CD8-positive, alpha-beta memory T cell (primary cell): Measurements from ENCODE around the gene SLC4A11. TPM values are rescaled to one million over a fixed set of nuclear protein-coding genes. Genes with fewer than 3 reads are reported as not detected.

ENCODE experiments used
- CTCF ChIA-PET: fragments of 350-600 bp; sonication (Branson Sonifier 250); formaldehyde crosslinking; loops from one replicate; lab custom pipeline; 2021; ENCODE audit warnings: antibody characterized with exemption; lab: Charles Lee
- POLR2A ChIA-PET: fragments of 350-600 bp; sonication (Branson Sonifier 250); formaldehyde crosslinking; loops from one replicate; lab custom pipeline; 2021; ENCODE audit warnings: antibody characterized with exemption; lab: Charles Lee
- DNase-seq, 5 donors: peaks; one replicate each; pipeline versions ENCODE4 v3.0.0 to v3.0.0-alpha.2; 2020 to 2022; ENCODE audit warnings: mixed read lengths in 1 of 5
- H3K27ac ChIP-seq: one replicate; pipeline ENCODE4 v1.7.0; 2013; ENCODE audit warnings: low read depth, mild to moderate bottlenecking, low read length, moderate library complexity
- H3K27me3 ChIP-seq: 2 replicates; pipeline ENCODE4 v1.7.0; 2013; ENCODE audit warnings: low read length, mild to moderate bottlenecking; ENCODE audit not compliant: insufficient read depth, poor library complexity, severe bottlenecking
- H3K36me3 ChIP-seq: 2 replicates; pipeline ENCODE4 v1.7.0; 2013; ENCODE audit warnings: mild to moderate bottlenecking, low read length, moderate library complexity; ENCODE audit not compliant: insufficient read depth
- H3K4me1 ChIP-seq: 2 replicates; pipeline ENCODE4 v1.7.0; 2013; ENCODE audit warnings: mild to moderate bottlenecking, low read length, moderate library complexity; ENCODE audit not compliant: insufficient read depth
- H3K4me3 ChIP-seq: 2 replicates; pipeline ENCODE4 v1.7.0; 2013; ENCODE audit warnings: mild to moderate bottlenecking, low read length
- H3K9me3 ChIP-seq: 2 replicates; pipeline ENCODE4 v1.7.0; 2013; ENCODE audit warnings: mild to moderate bottlenecking, low read length
- H3K27ac Mint-ChIP-seq, 8 donors: one replicate each; pipeline ENCODE4 v1.8.0; 2020 to 2021; ENCODE audit warnings: mixed read lengths in 8 of 8, mild to moderate bottlenecking in 6 of 8, inconsistent platforms in 3 of 8, moderate library complexity in 3 of 8
- H3K27me3 Mint-ChIP-seq, 2 donors: one replicate each; pipeline ENCODE4 v1.8.0; 2020 to 2021; ENCODE audit warnings: mixed read lengths in 2 of 2, mild to moderate bottlenecking in 1 of 2, moderate library complexity in 1 of 2
- H3K36me3 Mint-ChIP-seq, 3 donors: one replicate each; pipeline ENCODE4 v1.8.0; 2020 to 2021; ENCODE audit warnings: mixed read lengths in 3 of 3, inconsistent platforms in 1 of 3, mild to moderate bottlenecking in 1 of 3
- H3K4me1 Mint-ChIP-seq, 3 donors: one replicate each; pipeline ENCODE4 v1.8.0; 2020 to 2021; ENCODE audit warnings: mixed read lengths in 3 of 3, inconsistent platforms in 1 of 3, mild to moderate bottlenecking in 1 of 3
- H3K4me3 Mint-ChIP-seq, 7 donors: one replicate each; pipeline ENCODE4 v1.8.0; 2020 to 2021; ENCODE audit warnings: mixed read lengths in 7 of 7, mild to moderate bottlenecking in 6 of 7, moderate library complexity in 4 of 7, inconsistent platforms in 2 of 7
- H3K9me3 Mint-ChIP-seq, 5 donors: one replicate each; pipeline ENCODE4 v1.8.0; 2020 to 2022; ENCODE audit warnings: mixed read lengths in 5 of 5, mild to moderate bottlenecking in 3 of 5, moderate library complexity in 2 of 5, inconsistent platforms in 1 of 5
- polyA plus RNA-seq: library from polyadenylated mRNA; unstranded; fragments of 300-500 nt; fragmentation: Illumina TruSeq; gene quantifications from one replicate; pipeline ENCODE4 v1.2.3, GENCODE V29; 2021
- total RNA-seq, 2 experiments: library from RNA; stranded (reverse); gene quantifications; one replicate each; pipeline ENCODE4 v1.2.3, GENCODE V29; 2021

The SLC4A11 gene
- total and polyA plus RNA-seq, 3 experiments from 2014 or later = 0.46 to 3.5 (median 3.1) TPM

DNA sequence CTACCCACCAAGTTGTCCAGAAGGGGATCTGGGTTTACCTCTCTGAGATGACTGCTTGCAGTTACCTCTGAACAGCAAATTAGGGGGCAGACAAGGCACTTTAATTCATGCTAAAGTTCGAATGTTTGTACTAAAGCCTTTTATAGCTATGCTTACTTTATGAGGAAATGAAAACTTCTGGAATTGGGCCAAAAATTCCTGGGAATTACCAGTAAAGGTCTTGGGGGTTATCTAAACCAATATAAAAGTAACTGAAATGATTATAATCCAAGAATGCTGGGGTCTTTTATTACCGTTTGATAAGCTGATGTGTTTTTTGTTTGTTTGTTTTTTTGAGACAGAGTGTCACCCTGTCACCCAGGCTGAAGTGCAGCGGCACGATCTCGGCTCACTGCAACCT lies 57.7 kb downstream of the SLC4A11 start:
- Histone ChIP-seq H3K36me3 (no peaks in the 10 kb centered on the region), H3K9me3 (no peaks in the 10 kb centered on the region), H3K27me3 (no peaks in the 10 kb centered on the region), H3K4me1 (no peaks in the 10 kb centered on the region), H3K4me3 (no peak overlapping the region), H3K27ac (no peak overlapping the region)
- ChIA-PET POLR2A (no interaction called here), CTCF (no interaction called here)
- H3K4me3 Mint-ChIP-seq = no peak overlapping the region
- H3K27ac Mint-ChIP-seq = peak overlapping the region in 1 of 8 donors; percentile 25
- no peaks in the 10 kb centered on the region for H3K9me3 Mint-ChIP-seq
- H3K36me3 Mint-ChIP-seq = no peaks in the 10 kb centered on the region
- no peaks in the 10 kb centered on the region for H3K27me3 Mint-ChIP-seq
- DNase-seq = no peak
- H3K4me1 Mint-ChIP-seq = no peaks in the 10 kb centered on the region

DNA sequence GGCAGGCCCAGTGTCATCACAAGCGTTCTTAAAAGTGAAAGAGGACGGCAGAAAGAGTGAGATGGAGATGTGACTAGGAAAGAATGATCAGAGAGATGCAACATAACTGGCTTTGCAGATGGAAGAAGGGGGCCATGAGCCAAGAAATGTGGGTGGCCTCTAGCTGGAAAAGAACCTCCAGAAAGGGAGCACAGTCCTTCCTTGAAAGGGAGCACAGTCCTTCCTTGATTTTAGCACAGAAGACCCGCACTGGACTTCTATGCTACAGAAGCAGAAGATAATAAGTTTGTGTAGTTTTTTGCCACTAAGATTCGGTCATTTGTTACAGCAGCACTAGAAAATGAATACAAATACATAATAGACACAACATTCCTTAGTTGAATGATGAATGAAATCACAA lies 58.7 kb downstream of the SLC4A11 start:
- Histone ChIP-seq H3K4me1 (no peaks in the 10 kb centered on the region), H3K4me3 (no peak overlapping the region), H3K36me3 (no peaks in the 10 kb centered on the region), H3K27ac (no peak overlapping the region), H3K9me3 (no peaks in the 10 kb centered on the region), H3K27me3 (no peaks in the 10 kb centered on the region)
- H3K27ac Mint-ChIP-seq = no peak overlapping the region
- ChIA-PET POLR2A (no interaction called here), CTCF (no interaction called here)
- no peaks in the 10 kb centered on the region for H3K27me3 Mint-ChIP-seq
- H3K9me3 Mint-ChIP-seq = no peaks in the 10 kb centered on the region
- H3K36me3 Mint-ChIP-seq = no peaks in the 10 kb centered on the region
- no peaks in the 10 kb centered on the region for H3K4me1 Mint-ChIP-seq
- DNase-seq = peak in 1 of 5 donors; percentile 3
- H3K4me3 Mint-ChIP-seq = no peak overlapping the region

DNA sequence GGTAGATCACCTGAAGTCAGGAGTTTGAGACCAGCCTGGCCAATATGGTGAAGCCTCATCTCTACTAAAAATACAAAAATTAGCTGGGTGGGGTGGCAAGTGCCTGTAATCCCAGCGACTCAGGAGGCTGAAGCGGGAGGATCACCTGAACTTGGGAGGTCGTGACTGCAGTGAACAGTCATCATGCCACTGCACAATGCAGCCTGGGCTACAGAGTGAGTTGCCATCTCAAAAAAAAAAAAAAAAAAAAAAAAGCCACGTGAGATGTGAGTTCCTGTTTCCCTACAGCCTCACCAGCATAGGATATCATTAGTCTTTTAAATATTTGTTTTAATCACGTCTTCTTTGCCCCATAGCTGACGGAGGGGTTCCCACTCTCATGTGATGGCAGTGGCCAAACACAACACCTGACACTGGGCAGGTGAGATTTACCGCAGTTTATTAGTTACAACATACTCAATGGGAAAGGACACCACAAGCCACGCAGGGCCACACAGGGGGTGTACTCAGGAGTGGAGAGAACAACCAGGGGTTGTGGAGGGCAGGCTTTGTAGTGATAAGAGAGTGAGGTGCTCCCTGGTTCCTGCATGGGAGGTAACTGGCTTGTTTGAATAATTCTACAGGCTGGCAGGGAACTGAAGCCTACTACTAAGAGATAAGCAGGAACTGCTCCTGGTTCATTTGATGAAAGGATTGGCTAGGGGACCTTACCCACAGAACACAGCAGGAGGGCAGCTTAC lies 61.1 kb downstream of the SLC4A11 start:
- Mint-ChIP-seq H3K27ac (no peak overlapping the region), H3K27me3 (peaks cover 4 to 5% of the 10 kb centered on the region in 2 donors), H3K36me3 (peaks cover 0 to 2% (median 0%) of the 10 kb centered on the region in 3 donors), H3K4me1 (peaks cover 7 to 12% (median 10%) of the 10 kb centered on the region in 3 donors), H3K4me3 (no peak overlapping the region), H3K9me3 (no peaks in the 10 kb centered on the region)
- no peaks in the 10 kb centered on the region for H3K9me3 ChIP-seq
- no peaks in the 10 kb centered on the region for H3K36me3 ChIP-seq
- peaks cover 6% of the 10 kb centered on the region for H3K27me3 ChIP-seq
- H3K27ac ChIP-seq = no peak overlapping the region
- CTCF ChIA-PET = no interaction called here
- DNase-seq = peak in 1 of 5 donors; percentile 6
- H3K4me1 ChIP-seq = no peaks in the 10 kb centered on the region
- no peak overlapping the region for H3K4me3 ChIP-seq
- POLR2A ChIA-PET = interaction anchor here (0.6 kb wide), 1 partner anchor 135 kb away, joined by 3 read pairs; no protein-coding TSS in a partner anchor

Other genes with a start within 250 kb of the SLC4A11 start
- under 1 TPM; 0.42 to 0.90 TPM for gene GNRH2, start 195.6 kb downstream of the SLC4A11 start, total RNA-seq
- not detected for gene GNRH2, start 195.6 kb downstream of the SLC4A11 start, polyA plus RNA-seq
- gene MRPS26, start 193.1 kb downstream of the SLC4A11 start, total RNA-seq = 10 to 100 TPM; 89.8 to 90.8 TPM
- gene MRPS26, start 193.1 kb downstream of the SLC4A11 start, polyA plus RNA-seq = 61.9 TPM
- under 1 TPM in 1 of 2 experiments, not detected in 1; 0.79 TPM for gene OXT, start 167.6 kb downstream of the SLC4A11 start, total RNA-seq
- 1.4 TPM for gene OXT, start 167.6 kb downstream of the SLC4A11 start, polyA plus RNA-seq
- gene AVP, start 154.5 kb downstream of the SLC4A11 start, total RNA-seq = not detected
- gene AVP, start 154.5 kb downstream of the SLC4A11 start, polyA plus RNA-seq = not detected
- gene FASTKD5, start 79.3 kb downstream of the SLC4A11 start, total RNA-seq = 10 to 100 TPM; 26.7 to 27.0 TPM
- 14.6 TPM for gene FASTKD5, start 79.3 kb downstream of the SLC4A11 start, polyA plus RNA-seq
- gene UBOX5, start 79.3 kb downstream of the SLC4A11 start, total RNA-seq = 1 to 10 TPM; 6.0 to 6.8 TPM
- gene UBOX5, start 79.3 kb downstream of the SLC4A11 start, polyA plus RNA-seq = 7.5 TPM
- gene LZTS3, start 65.6 kb downstream of the SLC4A11 start, total RNA-seq = 1 to 10 TPM in 1 of 2 experiments, under 1 TPM in 1; 0.97 to 1.0 TPM
- gene LZTS3, start 65.6 kb downstream of the SLC4A11 start, polyA plus RNA-seq = 0.35 TPM
- gene DDRGK1, start 34.5 kb downstream of the SLC4A11 start, total RNA-seq = 10 to 100 TPM; 75.3 to 77.9 TPM
- 58.1 TPM for gene DDRGK1, start 34.5 kb downstream of the SLC4A11 start, polyA plus RNA-seq
- 10 to 100 TPM; 90.4 to 98.2 TPM for gene ITPA, start 29.7 kb downstream of the SLC4A11 start, total RNA-seq
- 60.8 TPM for gene ITPA, start 29.7 kb downstream of the SLC4A11 start, polyA plus RNA-seq
- gene DNAAF9, start 168.5 kb upstream of the SLC4A11 start, total RNA-seq = 1 to 10 TPM; 2.2 to 2.3 TPM
- gene DNAAF9, start 168.5 kb upstream of the SLC4A11 start, polyA plus RNA-seq = 1.4 TPM
- gene ATRN, start 231.8 kb upstream of the SLC4A11 start, total RNA-seq = 10 to 100 TPM; 10.8 to 11.2 TPM
- gene ATRN, start 231.8 kb upstream of the SLC4A11 start, polyA plus RNA-seq = 9.4 TPM